Peyer's patch (tissue), 4 donors: ENCODE data around the gene CDC23.

Experiments used
- CTCF ChIP-seq, 6 experiments: fragments of 450-650 bp in 4 of 6; fragments of 200-600 bp in 2 of 6; sonication (generic) in 1 of 6; IDR thresholded peaks; one replicate each; pipeline ENCODE4 v1.5.1; 2017 to 2019; ENCODE audit warnings: antibody characterized with exemption in 6 of 6, mild to moderate bottlenecking in 3 of 6, moderate library complexity in 1 of 6
- POLR2A ChIP-seq, 2 donors: fragments of 450-650 bp; IDR thresholded peaks; one replicate each; pipeline ENCODE4 v1.5.1; 2017; ENCODE audit warnings: antibody characterized with exemption in 2 of 2, mild to moderate bottlenecking in 2 of 2, moderate library complexity in 2 of 2

DNA sequence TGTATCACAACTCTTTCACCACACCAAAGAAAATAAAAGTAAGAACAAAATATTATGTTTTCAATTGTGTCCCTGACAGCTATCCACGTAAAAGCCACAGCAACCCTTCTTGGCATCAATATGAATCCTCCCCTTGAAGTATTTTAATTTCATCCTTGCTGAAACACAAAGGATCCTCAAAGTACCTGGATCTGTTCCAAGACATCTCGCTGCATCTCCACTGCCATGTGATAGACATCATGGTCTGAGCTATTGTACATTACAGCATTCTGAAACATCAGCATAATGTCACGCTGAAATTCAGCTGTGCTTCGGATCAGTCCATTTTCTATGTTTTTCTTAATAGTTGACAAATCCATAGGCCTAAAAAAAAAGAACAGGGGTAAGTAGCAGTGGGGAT, 52.4 kb downstream of the CDC23 start:
- TF ChIP-seq CTCF (IDR thresholded peaks at IDR 0.05) (no peak), POLR2A (IDR thresholded peaks at IDR 0.05) (no peak)
